HepG2 (cell line): ENCODE results near the gene IL2RG. TPM values are rescaled to one million over a fixed set of nuclear protein-coding genes. Genes with fewer than 3 reads are reported as not detected.

ENCODE experiments used
- FOXA1 ChIP-seq, 2 experiments: fragments of 450-650 bp in 1 of 2; sonication (generic) in 1 of 2; formaldehyde crosslinking in 1 of 2; IDR thresholded peaks; 2 replicates each; pipeline versions ENCODE4 v1.4.0 to v1.6.1; 2016 to 2020; ENCODE audit warnings: missing genetic modification reagents in 1 of 2
- HOXA7 ChIP-seq: sonication (generic); formaldehyde crosslinking; IDR thresholded peaks from 2 replicates; pipeline ENCODE4 v1.8.1; 2022; ENCODE audit warnings: mild to moderate bottlenecking, missing genetic modification reagents, moderate library complexity
- MNT ChIP-seq: fragments of 450-650 bp; IDR thresholded peaks from 2 replicates; pipeline ENCODE4 v1.6.1; 2016
- NCOA1 ChIP-seq: sonication (generic); formaldehyde crosslinking; IDR thresholded peaks from 2 replicates; pipeline ENCODE4 v1.9.0; 2021; ENCODE audit warnings: missing genetic modification reagents
- PATZ1 ChIP-seq: sonication (generic); formaldehyde crosslinking; IDR thresholded peaks from 2 replicates; pipeline ENCODE4 v1.4.0; 2020; ENCODE audit warnings: missing genetic modification reagents
- SP4 ChIP-seq: sonication (generic); formaldehyde crosslinking; IDR thresholded peaks from 2 replicates; pipeline ENCODE4 v1.8.1; 2023; ENCODE audit warnings: mild to moderate bottlenecking, missing genetic modification reagents
- TEAD3 ChIP-seq: optimal IDR thresholded peaks from 2 replicates; pipeline ENCODE3; 2016; ENCODE audit warnings: borderline replicate concordance
- USF2 ChIP-seq, 2 experiments: sonication (generic) in 1 of 2; formaldehyde crosslinking in 1 of 2; IDR thresholded peaks; 2 replicates each; pipeline versions ENCODE4 v1.5.1 to v1.6.1; 2011 to 2020; ENCODE audit warnings: borderline replicate concordance in 1 of 2, low read depth in 1 of 2, low read length in 1 of 2, mild to moderate bottlenecking in 1 of 2, missing genetic modification reagents in 1 of 2, moderate library complexity in 1 of 2
- XRCC5 ChIP-seq: fragments of 200-400 bp; formaldehyde crosslinking; optimal IDR thresholded peaks from 2 replicates; pipeline ENCODE3; 2017; ENCODE audit warnings: mild to moderate bottlenecking, low read length
- ZFP37 ChIP-seq: sonication (generic); formaldehyde crosslinking; IDR thresholded peaks from 2 replicates; pipeline ENCODE4 v1.4.0; 2020; ENCODE audit warnings: missing genetic modification reagents, borderline replicate concordance
- ZNF251 ChIP-seq: sonication (generic); formaldehyde crosslinking; IDR thresholded peaks from 2 replicates; pipeline ENCODE4 v1.9.0; 2021; ENCODE audit warnings: mild to moderate bottlenecking, missing genetic modification reagents
- ZNF253 ChIP-seq: sonication (generic); formaldehyde crosslinking; IDR thresholded peaks from 2 replicates; pipeline ENCODE4 v1.8.0; 2022; ENCODE audit warnings: mild to moderate bottlenecking, missing genetic modification reagents, borderline replicate concordance
- ZNF468 ChIP-seq: sonication (generic); formaldehyde crosslinking; IDR thresholded peaks from 2 replicates; pipeline ENCODE4 v1.8.0; 2022; ENCODE audit warnings: mild to moderate bottlenecking, moderate library complexity, missing genetic modification reagents
- ZNF615 ChIP-seq: sonication (generic); formaldehyde crosslinking; IDR thresholded peaks from 2 replicates; pipeline ENCODE4 v1.5.0; 2020; ENCODE audit warnings: mild to moderate bottlenecking, missing genetic modification reagents, borderline replicate concordance
- ZNF709 ChIP-seq: sonication (generic); formaldehyde crosslinking; IDR thresholded peaks from 2 replicates; pipeline ENCODE4 v1.5.0; 2020; ENCODE audit warnings: mild to moderate bottlenecking, missing genetic modification reagents
- ZNF790 ChIP-seq: sonication (generic); formaldehyde crosslinking; IDR thresholded peaks from 2 replicates; pipeline ENCODE4 v1.8.0; 2022; ENCODE audit warnings: missing genetic modification reagents, mild to moderate bottlenecking, borderline replicate concordance
- polyA plus RNA-seq, 8 experiments: library from polyadenylated mRNA; depleted of rRNA in 3 of 8; stranded (reverse) in 7 of 8; unstranded in 1 of 8; fragments of >200 nt; fragmentation: Illumina TruSeq in 4 of 8; extraction: Trizol in 4 of 8; gene quantifications; 2 replicates each; pipeline versions ENCODE4 v1.2.1 to v1.2.3, GENCODE V29; 2011 to 2016; ENCODE audit warnings: low read depth in 4 of 8, missing spikeins in 1 of 8, mixed read lengths in 1 of 8; ENCODE audit not compliant: insufficient read depth in 1 of 8
- total RNA-seq, 5 experiments: library from RNA; depleted of rRNA; stranded (reverse); fragments of >200 nt; fragmentation: Illumina TruSeq; extraction: Trizol; gene quantifications; 2 replicates each; pipeline ENCODE4 v1.2.3, GENCODE V29; 2016; ENCODE audit warnings: low read depth in 1 of 5

IL2RG gene
- total and polyA plus RNA-seq, 2 of the 13 experiments (the other 11 are each of a cell fraction or from before 2014, with no cell fraction given): 0.98 TPM; not detected in 1

DNA sequence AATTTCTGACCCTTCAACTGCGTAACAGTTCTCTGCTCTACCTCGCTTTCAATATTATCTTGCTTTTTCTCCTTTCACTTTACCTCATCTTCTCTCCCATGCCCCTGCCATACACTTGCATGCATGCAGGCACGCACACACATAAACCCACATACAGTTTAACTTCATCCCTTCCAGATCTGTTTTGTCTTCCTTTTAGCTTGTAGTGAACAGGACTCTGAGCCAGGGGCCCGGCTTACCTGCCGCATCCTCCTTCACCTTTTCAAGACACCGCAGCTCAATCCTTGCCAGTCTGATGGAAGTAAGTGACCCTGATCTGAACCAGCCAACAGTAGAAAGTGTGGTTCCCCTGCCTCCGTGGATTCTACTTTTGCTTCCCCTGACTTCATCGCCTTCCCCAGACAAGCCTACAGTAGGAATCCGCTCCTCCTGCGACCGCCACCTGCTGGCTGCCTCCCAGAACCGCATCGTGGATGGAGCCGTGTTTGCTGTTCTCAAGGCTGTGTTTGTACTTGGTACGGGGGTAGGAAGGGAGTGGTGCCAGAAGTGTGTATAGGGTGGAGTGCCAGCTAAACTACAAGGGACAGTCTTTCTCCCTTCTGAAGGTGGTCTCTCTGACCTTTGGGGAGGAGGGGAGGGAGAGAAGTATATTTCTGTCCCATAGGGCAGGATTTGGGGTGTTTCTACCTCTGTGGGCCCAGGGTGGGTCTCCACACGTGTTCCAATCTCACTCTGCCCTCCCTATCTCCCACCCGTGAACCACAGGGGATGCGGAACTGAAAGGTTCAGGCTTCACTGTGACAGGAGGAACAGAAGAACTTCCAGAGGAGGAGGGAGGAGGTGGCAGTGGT is 17.8 kb upstream of the IL2RG start (continued):
- TF ChIP-seq MNT: no peak
- TF ChIP-seq NCOA1 (CRISPR knock-in tag): no peak
- TF ChIP-seq PATZ1 (CRISPR knock-in tag): peak; percentile 60; the same call in 1 of the 2 replicates
- no peak for TF ChIP-seq SP4
- TF ChIP-seq USF2 (IDR thresholded peaks at IDR 0.05; ENCODE audit: low read depth, low read length): no peak
- no peak for TF ChIP-seq USF2 (CRISPR knock-in tag; IDR thresholded peaks at IDR 0.05; ENCODE audit: borderline replicate concordance)
- TF ChIP-seq FOXA1 (IDR thresholded peaks at IDR 0.05): no peak
- TF ChIP-seq FOXA1 (CRISPR knock-in tag; IDR thresholded peaks at IDR 0.05): 0 out of 2 replicates have a peak, but pooled peaks have one; percentile 26
- no peak for TF ChIP-seq ZFP37 (CRISPR knock-in tag)
- no peak for TF ChIP-seq ZNF790 (CRISPR knock-in tag)
- TF ChIP-seq XRCC5: peak; percentile 19
- no peak for TF ChIP-seq ZNF615 (CRISPR knock-in tag)
- TF ChIP-seq ZNF253 (CRISPR knock-in tag): no peak
- no peak for TF ChIP-seq ZNF468 (CRISPR knock-in tag)
- no peak for TF ChIP-seq ZNF251 (CRISPR knock-in tag)
- peak; percentile 12 for TF ChIP-seq TEAD3 (CRISPR knock-in tag)
- no peak for TF ChIP-seq ZNF709 (CRISPR knock-in tag)
- no peak for TF ChIP-seq HOXA7 (CRISPR knock-in tag)
